OCI-LY1 (cell line): ENCODE measurements around the gene PIP4K2C.

Experiments
- H2AFZ ChIP-seq: fragments of 200-600 bp; sonication (generic), shearing (Covaris generic); 2 replicates; pipeline ENCODE4 v1.6.0; 2014; ENCODE audit warnings: antibody characterized with exemption, mild to moderate bottlenecking, low read length
- H3F3A ChIP-seq: fragments of 200-600 bp; sonication (generic), shearing (Covaris generic); 2 replicates; pipeline ENCODE4 v1.6.0; 2014; ENCODE audit warnings: mild to moderate bottlenecking, antibody characterized with exemption, low read length, moderate library complexity; ENCODE audit not compliant: insufficient read depth
- H3K27ac ChIP-seq: fragments of 200-600 bp; sonication (generic); 2 replicates; pipeline ENCODE4 v1.5.1; 2014; ENCODE audit warnings: low read length, mixed run types, mild to moderate bottlenecking, low read depth; ENCODE audit not compliant: poor library complexity, severe bottlenecking
- H3K27me3 ChIP-seq: fragments of 200-600 bp; sonication (generic); 2 replicates; pipeline ENCODE4 v1.6.0; 2014; ENCODE audit warnings: antibody characterized with exemption, mild to moderate bottlenecking, low read length, moderate library complexity; ENCODE audit not compliant: insufficient read depth
- H3K36me3 ChIP-seq: fragments of 200-600 bp; sonication (generic); 2 replicates; pipeline ENCODE4 v1.6.1; 2014; ENCODE audit warnings: mild to moderate bottlenecking, antibody characterized with exemption, low read length, moderate library complexity, mixed read lengths; ENCODE audit not compliant: insufficient read depth
- H3K4me1 ChIP-seq: fragments of 200-600 bp; sonication (generic); 2 replicates; pipeline ENCODE4 v1.5.1; 2014; ENCODE audit warnings: mild to moderate bottlenecking, low read length, moderate library complexity; ENCODE audit not compliant: insufficient read depth, severe bottlenecking
- H3K4me2 ChIP-seq: fragments of 200-600 bp; sonication (generic), shearing (Covaris generic); 2 replicates; pipeline ENCODE4 v1.6.1; 2014; ENCODE audit warnings: low read length
- H3K4me3 ChIP-seq: fragments of 200-600 bp; sonication (generic); 2 replicates; pipeline ENCODE4 v1.5.1; 2014; ENCODE audit warnings: low read length, low read depth, mild to moderate bottlenecking, mixed read lengths; ENCODE audit not compliant: poor library complexity, severe bottlenecking
- H3K79me2 ChIP-seq: fragments of 200-600 bp; shearing (Covaris generic); 2 replicates; pipeline ENCODE4 v1.6.1; 2016; ENCODE audit warnings: mixed run types, low read length, mixed read lengths; ENCODE audit not compliant: insufficient read depth
- H3K9ac ChIP-seq: fragments of 200-600 bp; sonication (generic), shearing (Covaris generic); 2 replicates; pipeline ENCODE4 v1.6.1; 2014; ENCODE audit warnings: mild to moderate bottlenecking, low read length, mixed read lengths
- H3K9me2 ChIP-seq: fragments of 200-600 bp; sonication (generic), shearing (Covaris generic); 2 replicates; pipeline ENCODE4 v1.6.1; 2014; ENCODE audit warnings: low read depth, mild to moderate bottlenecking, low read length, mixed read lengths
- H3K9me3 ChIP-seq: fragments of 200-600 bp; shearing (Covaris generic); 2 replicates; pipeline ENCODE4 v1.6.1; 2014; ENCODE audit warnings: low read length, mixed read lengths
- H4K20me1 ChIP-seq: fragments of 200-600 bp; sonication (generic), shearing (Covaris generic); 2 replicates; pipeline ENCODE4 v1.6.0; 2016; ENCODE audit warnings: mild to moderate bottlenecking, low read length; ENCODE audit not compliant: insufficient read depth
- CTCF ChIP-seq: fragments of 200-600 bp; sonication (generic), shearing (Covaris generic); IDR thresholded peaks from 2 replicates; pipeline ENCODE4 v1.5.1; 2017; ENCODE audit warnings: mild to moderate bottlenecking, antibody characterized with exemption, low read length, moderate library complexity, mixed read lengths
- EZH2 ChIP-seq: fragments of 200-600 bp; sonication (generic), shearing (Covaris generic); IDR thresholded peaks from 2 replicates; pipeline ENCODE4 v1.8.0; 2017; ENCODE audit warnings: borderline replicate concordance, mixed run types, mild to moderate bottlenecking, antibody characterized with exemption, low read length, moderate library complexity, mixed read lengths

PIP4K2C gene

GRCh38 chr12:57610554-57611107, 19.6 kb downstream of the PIP4K2C start:
- Histone ChIP-seq H4K20me1 (no peaks in the 10 kb centered on the region), H3K27ac (no peak overlapping the region), H3K27me3 (peaks cover 4% of the 10 kb centered on the region; the same call in 1 of the 2 replicates), H2AFZ (no peak overlapping the region), H3K9me3 (no peaks in the 10 kb centered on the region), H3K9ac (peak overlapping the region; percentile 68; the same call in 1 of the 2 replicates), H3K4me3 (peak overlapping the region; percentile 62), H3K4me1 (peaks cover 12% of the 10 kb centered on the region), H3K4me2 (peak overlapping the region; percentile 89; the same call in 1 of the 2 replicates), H3F3A (no peaks in the 10 kb centered on the region), H3K9me2 (no peaks in the 10 kb centered on the region), H3K79me2 (no peaks in the 10 kb centered on the region), H3K36me3 (no peaks in the 10 kb centered on the region)
- no peak for TF ChIP-seq CTCF
- TF ChIP-seq EZH2 = no peak

GRCh38 chr12:57611108-57611826, 20.3 kb downstream of the PIP4K2C start, which contains the start of gene ARHGEF25:
TSS of gene ARHGEF25 (plus strand) at chr12:57611435. CDS start at chr12:57611895, 460 bp downstream.
- Histone ChIP-seq H2AFZ (no peak within 1 kb of the TSS), H3K79me2 (no peaks in the 10 kb centered on the region), H3K36me3 (no peaks in the 10 kb centered on the region), H3K27ac (no peak within 1 kb of the TSS), H3K27me3 (peaks cover 4% of the 10 kb centered on the region; the same call in 1 of the 2 replicates), H3K4me3 (peak within 1 kb of the TSS; percentile 62), H3K9me3 (no peaks in the 10 kb centered on the region), H3K9me2 (no peaks in the 10 kb centered on the region), H3K9ac (peak within 1 kb of the TSS; percentile 68), H3K4me2 (peak within 1 kb of the TSS; percentile 89), H3K4me1 (peaks cover 10% of the 10 kb centered on the region), H3F3A (no peaks in the 10 kb centered on the region), H4K20me1 (no peaks in the 10 kb centered on the region)
- TF ChIP-seq CTCF (no peak), EZH2 (no peak)

GRCh38 chr12:57611827-57612710, 21.1 kb downstream of the PIP4K2C start:
- H3K27ac ChIP-seq = no peak overlapping the region
- H3K9ac ChIP-seq = peak overlapping the region; percentile 68; the same call in 1 of the 2 replicates
- H3K79me2 ChIP-seq = no peaks in the 10 kb centered on the region
- H3K9me2 ChIP-seq = no peaks in the 10 kb centered on the region
- H2AFZ ChIP-seq = no peak overlapping the region
- no peaks in the 10 kb centered on the region for H3F3A ChIP-seq
- no peaks in the 10 kb centered on the region for H3K36me3 ChIP-seq
- no peaks in the 10 kb centered on the region for H3K9me3 ChIP-seq
- peak overlapping the region; percentile 89 for H3K4me2 ChIP-seq
- peaks cover 4% of the 10 kb centered on the region; the same call in 1 of the 2 replicates for H3K27me3 ChIP-seq
- peaks cover 10% of the 10 kb centered on the region for H3K4me1 ChIP-seq
- H4K20me1 ChIP-seq = no peaks in the 10 kb centered on the region
- no peak for TF ChIP-seq EZH2
- TF ChIP-seq CTCF = no peak
- peak overlapping the region; percentile 62 for H3K4me3 ChIP-seq
